Gastroesophageal sphincter (tissue), 4 donors: Measurements from ENCODE around the gene FGGY. TPM values are rescaled to one million over a fixed set of nuclear protein-coding genes. Genes with fewer than 3 reads are reported as not detected.

Source experiments
- ATAC-seq: fragments of 150-250 bp; one replicate; pipeline ENCODE4 v1.9.1; 2016; ENCODE audit warnings: mild to moderate bottlenecking, moderate library complexity
- H3K27ac ChIP-seq, 4 donors: fragments of 200-600 bp; sonication (generic) in 3 of 4; 1 replicate in 3 of 4; 2 replicates in 1 of 4; pipeline ENCODE4 v1.5.1; 2016 to 2019
- H3K27me3 ChIP-seq: fragments of 200-600 bp; sonication (generic); one replicate; pipeline ENCODE4 v1.5.1; 2019
- H3K36me3 ChIP-seq, 2 donors: fragments of 200-600 bp; sonication (generic); one replicate each; pipeline ENCODE4 v1.5.1; 2019; ENCODE audit warnings: control low read depth in 1 of 2
- H3K4me1 ChIP-seq, 3 donors: fragments of 200-600 bp; sonication (generic); 1 replicate in 2 of 3; 2 replicates in 1 of 3; pipeline ENCODE4 v1.5.1; 2016 to 2019; ENCODE audit warnings: control low read depth in 2 of 3
- H3K4me3 ChIP-seq, 2 donors: fragments of 200-600 bp; sonication (generic); one replicate each; pipeline ENCODE4 v1.5.1; 2019; ENCODE audit warnings: mild to moderate bottlenecking in 1 of 2, moderate library complexity in 1 of 2
- H3K9me3 ChIP-seq, 3 donors: fragments of 200-600 bp; sonication (generic); one replicate each; pipeline ENCODE4 v1.5.1; 2017 to 2019; ENCODE audit warnings: control low read depth in 2 of 3
- CTCF ChIP-seq, 4 experiments: fragments of 200-600 bp in 2 of 4; fragments of 450-650 bp in 2 of 4; sonication (generic) in 1 of 4; IDR thresholded peaks; one replicate each; pipeline ENCODE4 v1.5.1; 2017 to 2019; ENCODE audit warnings: antibody characterized with exemption in 4 of 4, mild to moderate bottlenecking in 2 of 4, moderate library complexity in 2 of 4
- EP300 ChIP-seq: sonication (generic); formaldehyde crosslinking; IDR thresholded peaks from one replicate; pipeline ENCODE4 v1.6.1; 2017; ENCODE audit warnings: antibody characterized with exemption, mild to moderate bottlenecking
- POLR2A ChIP-seq, 2 donors: fragments of 450-650 bp; IDR thresholded peaks; one replicate each; pipeline ENCODE4 v1.6.1; 2017; ENCODE audit warnings: antibody characterized with exemption in 2 of 2, mild to moderate bottlenecking in 2 of 2, moderate library complexity in 1 of 2
- POLR2AphosphoS5 ChIP-seq: sonication (generic); formaldehyde crosslinking; IDR thresholded peaks from one replicate; pipeline ENCODE4 v1.6.1; 2017; ENCODE audit warnings: antibody characterized with exemption
- WGBS, 2 donors: methylation state at CpG; one replicate each; pipeline ENCODE4 v1.1.5; 2018; ENCODE audit warnings: low coverage in 1 of 2; 5-methylcytosine and 5-hydroxymethylcytosine counted together
- total RNA-seq, 4 donors: library from RNA; depleted of rRNA; stranded (reverse); fragments of >200 nt; gene quantifications; one replicate each; pipeline ENCODE4 v1.1.0, GENCODE V29; 2016

FGGY gene
- total RNA-seq, 4 donors from 2014 or later, result 19.0 to 29.6 (median 25.2) TPM

DNA sequence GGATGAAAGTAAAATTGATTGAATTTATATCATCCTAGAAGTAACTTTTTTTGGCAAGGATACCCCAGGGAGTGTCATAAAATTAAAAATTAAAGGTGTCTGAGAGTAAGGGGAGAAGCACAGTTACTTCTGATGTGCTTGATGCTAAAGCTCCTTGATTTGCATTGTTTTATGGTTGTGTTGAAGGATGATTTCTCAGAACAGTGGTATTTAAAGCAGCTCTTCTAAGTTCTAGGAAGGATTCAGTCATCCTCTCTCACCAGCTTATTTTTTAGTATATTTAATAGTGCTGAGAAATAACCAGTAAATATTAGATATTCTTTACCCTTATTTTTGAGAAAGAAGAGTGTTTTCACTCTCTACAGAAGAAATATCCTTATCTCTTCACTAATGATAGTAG is 93.0 kb downstream of the FGGY start:
- no peaks in the 10 kb centered on the region for H3K36me3 ChIP-seq
- H3K4me3 ChIP-seq, result no peak overlapping the region
- H3K27me3 ChIP-seq, result no peaks in the 10 kb centered on the region
- H3K9me3 ChIP-seq, result no peaks in the 10 kb centered on the region
- H3K27ac ChIP-seq, result no peak overlapping the region
- peaks cover 21 to 32% (median 22%) of the 10 kb centered on the region in 3 donors for H3K4me1 ChIP-seq
- TF ChIP-seq CTCF (IDR thresholded peaks at IDR 0.05) (no peak), EP300 (no peak), POLR2AphosphoS5 (no peak), POLR2A (IDR thresholded peaks at IDR 0.05) (no peak)
- no peak for ATAC-seq

GRCh38 chr1:59390307-59390706 is 93.4 kb downstream of the FGGY start:
- no peaks in the 10 kb centered on the region for H3K9me3 ChIP-seq
- peaks cover 21 to 37% (median 22%) of the 10 kb centered on the region in 3 donors for H3K4me1 ChIP-seq
- no peaks in the 10 kb centered on the region for H3K36me3 ChIP-seq
- no peak overlapping the region for H3K27ac ChIP-seq
- H3K27me3 ChIP-seq, result no peaks in the 10 kb centered on the region
- H3K4me3 ChIP-seq, result no peak overlapping the region
- ATAC-seq, result no peak
- 81 to 87% methylated on average over 3 of the region's 3 CpGs for WGBS, 2 donors
- TF ChIP-seq POLR2AphosphoS5, result no peak
- no peak for TF ChIP-seq CTCF (IDR thresholded peaks at IDR 0.05)
- TF ChIP-seq EP300, result no peak
- TF ChIP-seq POLR2A (IDR thresholded peaks at IDR 0.05), result no peak

GRCh38 chr1:59391212-59392179 is 94.6 kb downstream of the FGGY start:
- 69 to 73% methylated on average over 6 to 7 of the region's 7 CpGs for WGBS, 2 donors
- TF ChIP-seq EP300 (no peak), POLR2AphosphoS5 (no peak)
- peaks cover 21 to 38% (median 22%) of the 10 kb centered on the region in 3 donors for H3K4me1 ChIP-seq
- no peak overlapping the region for H3K4me3 ChIP-seq
- no peak for ATAC-seq
- H3K27me3 ChIP-seq, result no peaks in the 10 kb centered on the region
- H3K9me3 ChIP-seq, result no peaks in the 10 kb centered on the region
- H3K27ac ChIP-seq, result peak overlapping the region; percentile 46 to 97 (median 86)
- H3K36me3 ChIP-seq, result no peaks in the 10 kb centered on the region

DNA sequence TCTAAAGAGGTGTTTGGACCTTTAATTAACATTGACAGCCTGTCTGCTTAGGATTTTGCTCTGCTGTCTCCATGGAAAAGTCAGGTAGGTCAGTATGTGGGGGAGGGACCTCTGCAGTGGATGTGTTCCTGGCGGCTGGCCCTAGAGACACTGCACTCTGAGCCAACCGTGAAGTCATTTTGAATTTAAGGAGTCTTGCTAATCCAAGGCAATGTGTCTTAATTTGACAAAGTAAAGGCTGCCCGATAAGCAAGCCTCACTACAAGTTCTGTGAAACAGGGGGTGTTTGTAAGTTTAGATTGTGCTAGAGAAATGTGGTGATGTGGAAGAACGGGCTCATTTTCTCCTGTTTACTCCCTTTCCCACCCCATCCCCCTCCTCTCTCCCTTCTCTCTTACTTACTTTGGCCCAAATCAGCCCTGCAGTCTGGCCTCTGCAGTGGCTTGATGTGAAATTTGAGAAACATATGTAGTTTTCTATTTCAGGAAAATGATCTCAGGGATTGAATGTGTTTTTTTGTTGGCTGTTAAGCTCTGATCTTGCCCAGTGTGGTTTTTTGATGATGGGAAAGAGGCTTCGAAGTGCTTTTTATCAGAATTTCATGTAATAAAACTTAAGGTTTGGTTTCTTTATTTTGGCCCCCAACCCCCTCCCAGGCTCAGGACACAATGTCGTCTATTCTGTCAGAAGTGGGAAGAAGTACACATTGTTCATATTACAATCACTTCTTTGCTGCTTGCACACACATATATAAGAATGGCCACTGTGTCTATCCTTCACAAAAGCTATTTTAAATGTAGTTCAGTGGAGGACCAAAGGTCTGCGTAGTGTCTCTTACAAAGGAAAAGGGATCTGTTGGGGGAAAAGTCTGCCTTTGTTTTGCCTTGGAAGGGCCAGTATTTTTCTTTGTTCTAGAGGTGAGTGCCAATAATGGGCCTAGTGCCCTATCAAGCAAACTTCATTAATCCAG is 96.6 kb downstream of the FGGY start:
- Histone ChIP-seq H3K36me3 (no peaks in the 10 kb centered on the region), H3K9me3 (no peaks in the 10 kb centered on the region), H3K4me3 (peak overlapping the region in 1 of 2 donors; percentile 12), H3K27me3 (no peaks in the 10 kb centered on the region), H3K4me1 (peaks cover 21 to 44% (median 22%) of the 10 kb centered on the region in 3 donors), H3K27ac (peak overlapping the region; percentile 85 to 97 (median 88))
- ATAC-seq, result peak; percentile 95
- WGBS, 2 donors, result 18% methylated on average over 6 to 7 of the region's 7 CpGs
- TF ChIP-seq POLR2A (IDR thresholded peaks at IDR 0.05), result no peak
- TF ChIP-seq POLR2AphosphoS5, result peak; percentile 83

GRCh38 chr1:59394706-59395425 is 98.0 kb downstream of the FGGY start:
- Histone ChIP-seq H3K9me3 (no peaks in the 10 kb centered on the region), H3K27me3 (no peaks in the 10 kb centered on the region), H3K36me3 (no peaks in the 10 kb centered on the region), H3K4me1 (peaks cover 21 to 44% (median 22%) of the 10 kb centered on the region in 3 donors), H3K27ac (peak overlapping the region; percentile 85 to 97 (median 88)), H3K4me3 (no peak overlapping the region)
- ATAC-seq, result no peak
- 64 to 86% methylated on average over 5 to 6 of the region's 6 CpGs for WGBS, 2 donors
- TF ChIP-seq POLR2A (IDR thresholded peaks at IDR 0.05) (no peak), CTCF (IDR thresholded peaks at IDR 0.05) (no peak), POLR2AphosphoS5 (no peak), EP300 (no peak)
